Heart left ventricle (tissue), 16 donors: ENCODE results near the gene CDH23. TPM values are rescaled to one million over a fixed set of nuclear protein-coding genes. Genes with fewer than 3 reads are reported as not detected.

Experiments
- ATAC-seq, 4 donors: fragments of 200-7000 bp; cut with Tn5 transposase; one replicate each; pipeline ENCODE4 v1.9.1; 2020 to 2022; ENCODE audit warnings: moderate library complexity in 4 of 4, mild to moderate bottlenecking in 3 of 4, moderate number of reproducible peaks in 1 of 4
- DNase-seq, 5 donors: peaks; one replicate each; pipeline ENCODE4 v3.0.0-alpha.2; 2020
- H3K27ac ChIP-seq, 12 donors: fragments of 200-600 bp; sonication (generic) in 4 of 12; one replicate each; pipeline versions ENCODE4 v1.5.0 to v1.8.0; 2016 to 2022; ENCODE audit warnings: mild to moderate bottlenecking in 2 of 12
- H3K27me3 ChIP-seq, 9 donors: fragments of 200-600 bp; sonication (generic) in 2 of 9; one replicate each; pipeline versions ENCODE4 v1.5.1 to v1.8.0; 2016 to 2022; ENCODE audit warnings: mild to moderate bottlenecking in 3 of 9
- H3K36me3 ChIP-seq, 9 donors: fragments of 200-600 bp; sonication (generic) in 2 of 9; one replicate each; pipeline versions ENCODE4 v1.5.0 to v1.8.0; 2018 to 2022; ENCODE audit warnings: mild to moderate bottlenecking in 2 of 9
- H3K4me1 ChIP-seq, 12 donors: fragments of 200-600 bp; sonication (generic) in 4 of 12; one replicate each; pipeline versions ENCODE4 v1.5.0 to v1.8.0; 2016 to 2022; ENCODE audit warnings: mild to moderate bottlenecking in 3 of 12
- H3K4me3 ChIP-seq, 12 donors: fragments of 200-600 bp; sonication (generic) in 4 of 12; one replicate each; pipeline versions ENCODE4 v1.5.0 to v1.8.0; 2017 to 2022; ENCODE audit warnings: mild to moderate bottlenecking in 9 of 12, moderate library complexity in 4 of 12
- H3K9me3 ChIP-seq, 12 donors: fragments of 200-600 bp; sonication (generic) in 4 of 12; one replicate each; pipeline versions ENCODE4 v1.5.0 to v1.8.0; 2016 to 2022; ENCODE audit warnings: mild to moderate bottlenecking in 1 of 12
- POLR2A ChIP-seq, 2 donors: fragments of 450-650 bp; IDR thresholded peaks; one replicate each; pipeline ENCODE4 v1.6.1; 2017; ENCODE audit warnings: antibody characterized with exemption in 2 of 2, mild to moderate bottlenecking in 2 of 2, moderate library complexity in 2 of 2
- WGBS, 4 donors: extraction: QIAGEN DNeasy Blood & Tissue Kit in 2 of 4; methylation state at CpG; one replicate each; pipeline versions ENCODE4 v1.1.5 to v1.1.7; 2013 to 2018; 5-methylcytosine and 5-hydroxymethylcytosine counted together
- intact Hi-C, 10 donors: fragments of 100-400 bp; cut with DNase I; formaldehyde crosslinking; loops; one replicate each; pipeline versions ENCODE4 v1.11.1 to v1.14.2; 2022
- polyA plus RNA-seq, 2 donors: library from polyadenylated mRNA; stranded (reverse); fragments of 200-250 nt; gene quantifications; one replicate each; pipeline ENCODE4 v1.2.3, GENCODE V29; 2013
- total RNA-seq, 9 donors: library from RNA; depleted of rRNA in 2 of 9; stranded (reverse); fragments of >200 nt in 2 of 9; fragmentation: NEBNext Ultra II Directional in 3 of 9; extraction: Animal tissue kit (Norgen Biotek cat#: 25700) in 3 of 9; gene quantifications; one replicate each; pipeline versions ENCODE4 v1.1.0 to v1.2.4, GENCODE V29; 2016 to 2023
- TF ChIP-seq, protein P1 (sequence below), 12 donors: fragments of 200-600 bp; sonication (generic) in 4 of 12; IDR thresholded peaks; one replicate each; pipeline versions ENCODE4 v1.5.0 to v1.8.0; 2018 to 2022; ENCODE audit warnings: antibody characterized with exemption in 12 of 12, mild to moderate bottlenecking in 5 of 12
- donor health status: ischemic (EF 13 %, LVEDD 7.1; RV severe dilation, severe dysfunction).
- donor health status: healthy with polysubstance abuse.
- donor health status: DM: no; HTN: yes; CAD: no.
- donor health status: DM: no; HTN: no; CAD: no.
- donor health status: ischemic (EF 25% LVEDD 6.9; RV normal size, moderate dysfunction).
- donor health status: ischemic (EF 25% LVEDD 5.7; RV mildly dilated, moderate dysfunction).
- donor health status: healthy.
- donor health status: DM: yes; HTN: yes; CAD: no.
- donor health status: ischemic (EF 35%, LVEDD 5.7; RV mildly dilated, moderate dysfunction).
- donor health status: nonischemic (EF 11% LVEDD 7.7; RV severe dilation, severe dysfunction).
- donor health status: DM: yes; HTN: yes; CAD: no.
- donor health status: PGD.
- donor health status: ischemic (EF 29% LVEDD 5.4; RV normal size, mild dysfunction).
- donor health status: nonischemic (EF 23%, LVEDD 6.1; RV moderate dilation, normal function).

Gene CDH23
- total and polyA plus RNA-seq, 11 donors, result 1.2 to 8.6 (median 3.9) TPM

DNA sequence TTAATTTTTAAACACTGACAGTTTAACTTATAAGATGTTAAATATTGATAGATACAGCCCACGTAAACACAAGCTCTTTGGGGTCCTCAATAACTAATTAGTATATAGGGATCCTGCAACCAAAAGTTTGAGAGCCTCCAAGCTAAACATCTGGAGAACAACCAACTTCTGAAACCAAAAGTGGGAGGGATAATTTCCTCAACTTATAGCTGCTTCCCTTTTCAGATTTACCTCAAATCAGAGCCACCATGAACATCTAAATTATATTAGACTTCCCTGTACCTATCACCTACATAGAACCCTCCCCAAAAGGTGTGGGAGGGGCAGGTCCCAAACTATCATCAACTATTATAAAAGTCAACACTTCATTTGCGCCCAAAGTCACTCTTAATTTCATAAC, 445.7 kb downstream of the CDH23 start:
- no peak overlapping the region for H3K4me3 ChIP-seq
- intact Hi-C loops, result loop anchor here in 1 of 10 donors (5.0 kb wide), 1 partner anchor 55 kb away; no protein-coding TSS in a partner anchor
- peaks cover 22 to 100% (median 81%) of the 10 kb centered on the region in 12 donors for H3K4me1 ChIP-seq
- H3K36me3 ChIP-seq, result peaks cover 0 to 15% (median 0%) of the 10 kb centered on the region in 9 donors
- DNase-seq, result no peak
- no peaks in the 10 kb centered on the region for H3K9me3 ChIP-seq
- H3K27ac ChIP-seq, result peak overlapping the region in 4 of 12 donors; percentile 1 to 97 (median 40)
- TF ChIP-seq, protein P1, sequence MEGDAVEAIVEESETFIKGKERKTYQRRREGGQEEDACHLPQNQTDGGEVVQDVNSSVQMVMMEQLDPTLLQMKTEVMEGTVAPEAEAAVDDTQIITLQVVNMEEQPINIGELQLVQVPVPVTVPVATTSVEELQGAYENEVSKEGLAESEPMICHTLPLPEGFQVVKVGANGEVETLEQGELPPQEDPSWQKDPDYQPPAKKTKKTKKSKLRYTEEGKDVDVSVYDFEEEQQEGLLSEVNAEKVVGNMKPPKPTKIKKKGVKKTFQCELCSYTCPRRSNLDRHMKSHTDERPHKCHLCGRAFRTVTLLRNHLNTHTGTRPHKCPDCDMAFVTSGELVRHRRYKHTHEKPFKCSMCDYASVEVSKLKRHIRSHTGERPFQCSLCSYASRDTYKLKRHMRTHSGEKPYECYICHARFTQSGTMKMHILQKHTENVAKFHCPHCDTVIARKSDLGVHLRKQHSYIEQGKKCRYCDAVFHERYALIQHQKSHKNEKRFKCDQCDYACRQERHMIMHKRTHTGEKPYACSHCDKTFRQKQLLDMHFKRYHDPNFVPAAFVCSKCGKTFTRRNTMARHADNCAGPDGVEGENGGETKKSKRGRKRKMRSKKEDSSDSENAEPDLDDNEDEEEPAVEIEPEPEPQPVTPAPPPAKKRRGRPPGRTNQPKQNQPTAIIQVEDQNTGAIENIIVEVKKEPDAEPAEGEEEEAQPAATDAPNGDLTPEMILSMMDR (IDR thresholded peaks at IDR 0.05), result no peak
- no peak for TF ChIP-seq POLR2A (IDR thresholded peaks at IDR 0.05)
- WGBS, 4 donors, result 49 to 91% (median 67%) methylated on average over 2 of the region's 2 CpGs
- H3K27me3 ChIP-seq, result no peaks in the 10 kb centered on the region
- no peak for ATAC-seq

DNA sequence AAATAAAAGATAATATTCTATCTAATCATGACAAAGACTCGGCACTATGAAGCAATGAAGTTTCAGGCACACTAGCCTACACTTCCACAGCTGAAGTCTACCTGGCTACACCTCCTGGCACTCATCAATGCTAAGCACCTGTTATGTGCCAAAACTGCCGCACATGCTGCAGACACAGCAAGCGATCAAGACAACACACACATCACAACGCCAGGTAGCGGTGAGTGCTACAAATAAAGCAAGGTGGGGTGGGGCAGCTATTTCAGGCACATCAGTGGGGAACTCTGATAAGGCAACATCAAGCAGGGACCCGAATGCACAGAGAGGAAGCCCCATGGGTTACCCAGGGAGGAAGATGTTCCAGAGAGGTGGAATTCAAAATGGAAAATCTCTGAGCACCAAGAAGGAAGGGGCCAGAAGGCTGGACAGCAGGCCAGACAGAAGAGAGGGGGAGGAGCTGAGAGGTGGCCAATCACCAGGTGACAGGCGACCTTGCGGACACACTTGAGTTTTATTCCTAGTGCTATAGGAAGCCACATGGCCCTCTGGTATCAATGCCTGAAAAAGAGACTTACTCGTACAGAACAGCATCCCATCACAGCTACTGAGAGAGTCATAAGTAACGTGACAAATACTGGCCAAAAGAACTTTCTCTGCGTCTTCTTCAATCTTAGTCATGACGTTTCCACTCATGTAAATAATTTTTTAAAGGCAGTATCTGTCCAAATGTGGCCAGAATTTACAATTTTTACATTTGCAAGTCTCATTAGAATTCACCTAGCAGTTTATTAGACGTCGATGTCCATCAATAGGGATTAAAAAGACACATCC, 446.4 kb downstream of the CDH23 start:
- WGBS, 4 donors, result 52 to 63% (median 57%) methylated on average over 14 of the region's 14 CpGs
- Histone ChIP-seq H3K4me1 (peaks cover 17 to 100% (median 81%) of the 10 kb centered on the region in 12 donors), H3K9me3 (no peaks in the 10 kb centered on the region), H3K4me3 (no peak overlapping the region), H3K36me3 (peaks cover 0 to 14% (median 0%) of the 10 kb centered on the region in 9 donors), H3K27me3 (no peaks in the 10 kb centered on the region), H3K27ac (peak overlapping the region in 9 of 12 donors; percentile 1 to 97 (median 36))
- TF ChIP-seq POLR2A (IDR thresholded peaks at IDR 0.05), result no peak
- TF ChIP-seq, protein P1 (IDR thresholded peaks at IDR 0.05), result no peak
- DNase-seq (no peak), ATAC-seq (peak in 3 of 4 donors; percentile 23 to 62 (median 33))
- intact Hi-C loops, result loop anchor here in 1 of 10 donors (5.0 kb wide), 1 partner anchor 54 kb away; no protein-coding TSS in a partner anchor

DNA sequence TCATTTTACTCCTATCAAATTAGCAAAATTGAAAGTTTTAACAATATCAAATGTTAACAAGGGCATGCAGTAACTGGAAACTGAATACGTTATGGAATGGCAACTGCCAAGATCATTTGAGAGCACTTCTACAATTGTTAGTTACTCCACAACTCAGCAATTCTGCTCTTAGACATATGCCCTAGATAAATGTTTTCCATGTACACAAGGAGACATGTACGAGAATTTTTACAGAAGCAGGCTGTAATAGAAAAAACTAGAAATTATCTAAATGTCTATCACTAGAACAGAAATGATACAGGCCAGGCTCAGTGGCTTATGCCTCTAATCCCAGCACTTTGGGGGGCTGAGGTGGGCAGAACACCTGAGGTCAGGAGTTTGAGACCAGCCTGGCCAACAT, 447.4 kb downstream of the CDH23 start:
- intact Hi-C loops, result loop anchor here in 1 of 10 donors (5.0 kb wide), 1 partner anchor 53 kb away; no protein-coding TSS in a partner anchor
- Histone ChIP-seq H3K27ac (peak overlapping the region in 5 of 12 donors; percentile 13 to 97 (median 36)), H3K36me3 (peaks cover 0 to 7% (median 0%) of the 10 kb centered on the region in 9 donors), H3K4me3 (no peak overlapping the region), H3K4me1 (peaks cover 17 to 100% (median 79%) of the 10 kb centered on the region in 12 donors), H3K9me3 (no peaks in the 10 kb centered on the region), H3K27me3 (no peaks in the 10 kb centered on the region)
- 35 to 44% (median 39%) methylated on average over 2 of the region's 2 CpGs for WGBS, 4 donors
- DNase-seq, result no peak
- no peak for ATAC-seq
- TF ChIP-seq POLR2A (IDR thresholded peaks at IDR 0.05), result no peak
- TF ChIP-seq, protein P1 (IDR thresholded peaks at IDR 0.05), result no peak

DNA sequence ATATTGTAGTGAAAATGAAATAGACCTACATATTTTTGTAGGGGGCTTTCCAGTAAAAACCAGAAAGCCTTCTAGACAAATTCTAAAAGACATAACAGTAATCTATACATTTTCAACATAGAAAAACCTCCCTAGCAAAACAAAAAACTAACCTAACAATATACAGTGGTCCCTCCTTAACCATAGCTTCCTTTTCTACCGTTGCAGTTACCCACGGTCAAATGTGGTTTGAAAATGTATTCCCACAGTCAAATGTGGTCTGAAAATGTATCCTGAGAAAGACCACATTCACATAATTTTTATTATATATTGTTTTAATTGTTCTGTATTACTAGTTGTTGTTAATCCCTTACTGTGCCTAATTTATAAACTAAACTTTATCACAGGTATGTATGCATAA, 448.0 kb downstream of the CDH23 start:
- H3K4me1 ChIP-seq, result peaks cover 12 to 98% (median 78%) of the 10 kb centered on the region in 12 donors
- H3K27me3 ChIP-seq, result no peaks in the 10 kb centered on the region
- TF ChIP-seq, protein P1 (IDR thresholded peaks at IDR 0.05), result no peak
- TF ChIP-seq POLR2A (IDR thresholded peaks at IDR 0.05), result no peak
- peak overlapping the region in 2 of 12 donors; percentile 7 to 97 for H3K27ac ChIP-seq
- DNase-seq (no peak), ATAC-seq (no peak)
- H3K4me3 ChIP-seq, result peak overlapping the region in 1 of 12 donors; percentile 90
- H3K9me3 ChIP-seq, result no peaks in the 10 kb centered on the region
- WGBS, 4 donors, result 81 to 90% (median 86%) methylated on average over 2 of the region's 2 CpGs
- peaks cover 0 to 7% (median 0%) of the 10 kb centered on the region in 9 donors for H3K36me3 ChIP-seq
- intact Hi-C loops, result loop anchor here in 1 of 10 donors (5.0 kb wide), 1 partner anchor 53 kb away; no protein-coding TSS in a partner anchor
